GM12878 (cell line): ENCODE data around the gene UBASH3B. TPM values are rescaled to one million over a fixed set of nuclear protein-coding genes. Genes with fewer than 3 reads are reported as not detected.

Experiments
- ATAC-seq: fragments of 200-7000 bp; cut with Tn5 transposase; 3 replicates; pipeline ENCODE4 v1.9.1; 2020; ENCODE audit warnings: mild to moderate bottlenecking, moderate library complexity
- BruUV-seq: library from RNA; stranded (reverse); fragments of 400-500 nt; replicated peaks from 2 replicates; lab custom pipeline; 2021; lab: Mats Ljungman, UMichigan
- CTCF ChIA-PET: fragments of 300-600 bp; sonication (Branson Sonifier 250); formaldehyde crosslinking; extraction: SDS; loops from one replicate; lab custom pipeline; 2021; ENCODE audit warnings: inconsistent platforms; lab: Yijun Ruan, JAX
- POLR2A ChIA-PET: fragments of 350-600 bp; formaldehyde crosslinking; extraction: SDS; loops from one replicate; lab custom pipeline; 2021; ENCODE audit warnings: inconsistent platforms; lab: Charles Lee
- RAD21 ChIA-PET: fragments of 300-600 bp; sonication (Branson Sonifier 250); formaldehyde crosslinking; loops from one replicate; lab custom pipeline; 2023; ENCODE audit warnings: antibody characterized with exemption; ENCODE audit not compliant: unreplicated experiment; lab: Charles Lee
- SMC1A ChIA-PET: fragments of 300-600 bp; sonication (Branson Sonifier 250); formaldehyde crosslinking; loops from one replicate; lab custom pipeline; 2023; ENCODE audit not compliant: unreplicated experiment, uncharacterized antibody; lab: Charles Lee
- DNase-seq: peaks from one replicate; pipeline ENCODE4 v3.0.0-alpha.2; 2011; ENCODE audit warnings: low read depth, low spot score
- FAIRE-seq: peaks from 3 replicates; lab custom pipeline; 2011; peaks lifted over from hg19 to GRCh38; lab: Jason Lieb, UNC
- H2AFZ ChIP-seq: 2 replicates; pipeline ENCODE4 v1.6.0; 2011; ENCODE audit warnings: low read depth, low read length, control low read depth; ENCODE audit not compliant: control insufficient read depth
- H3K27ac ChIP-seq: 2 replicates; pipeline ENCODE4 v1.5.1; 2011; ENCODE audit warnings: control low read depth; ENCODE audit not compliant: control insufficient read depth, insufficient read depth
- H3K27me3 ChIP-seq, 2 experiments: replicated peaks in 1 of 2; 2 replicates each; pipeline versions ENCODE4 v1.6.0 to v1.6.1; 2011; ENCODE audit warnings: low read length in 1 of 2; ENCODE audit not compliant: control insufficient read depth in 2 of 2, insufficient read depth in 2 of 2
- H3K36me3 ChIP-seq, 2 experiments: 2 replicates each; pipeline ENCODE4 v1.5.1; 2011; ENCODE audit warnings: low read length in 1 of 2; ENCODE audit not compliant: control insufficient read depth in 2 of 2, insufficient read depth in 2 of 2
- H3K4me1 ChIP-seq: 2 replicates; pipeline ENCODE4 v1.6.1; 2011; ENCODE audit warnings: mild to moderate bottlenecking, low read length, moderate library complexity, mixed read lengths; ENCODE audit not compliant: control insufficient read depth, insufficient read depth
- H3K4me2 ChIP-seq: 2 replicates; pipeline ENCODE4 v1.6.0; 2011; ENCODE audit warnings: control low read depth; ENCODE audit not compliant: control insufficient read depth, insufficient read depth
- H3K4me3 ChIP-seq: fragments of 200-600 bp; sonication (generic); 2 replicates; pipeline ENCODE4 v1.5.1; 2016
- H3K79me2 ChIP-seq: 2 replicates; pipeline ENCODE4 v1.6.0; 2011; ENCODE audit warnings: low read length; ENCODE audit not compliant: control insufficient read depth, insufficient read depth
- H3K9ac ChIP-seq: 2 replicates; pipeline ENCODE4 v1.8.0; 2011; ENCODE audit warnings: low read length, control low read depth, mixed read lengths; ENCODE audit not compliant: control insufficient read depth, insufficient read depth
- H3K9me3 ChIP-seq: replicated peaks from 3 replicates; pipeline ENCODE4 v1.5.1; 2011; ENCODE audit warnings: mild to moderate bottlenecking, low read length; ENCODE audit not compliant: control insufficient read depth, insufficient read depth
- H4K20me1 ChIP-seq: 2 replicates; pipeline ENCODE4 v1.6.0; 2011; ENCODE audit not compliant: control insufficient read depth, insufficient read depth
- BRCA1 ChIP-seq: IDR thresholded peaks from 2 replicates; pipeline ENCODE4 v1.6.1; 2011; ENCODE audit warnings: low read depth, low read length, improper control_type of control experiment
- EED ChIP-seq: sonication (generic); IDR thresholded peaks from 2 replicates; pipeline ENCODE4 v1.6.1; 2016; ENCODE audit warnings: antibody characterized with exemption, low read depth
- FOXM1 ChIP-seq: IDR thresholded peaks from 2 replicates; pipeline ENCODE4 v1.6.1; 2012; ENCODE audit warnings: low read depth, mild to moderate bottlenecking, inconsistent platforms, low read length, moderate library complexity
- KDM1A ChIP-seq: fragments of 200-600 bp; sonication (generic); IDR thresholded peaks from 2 replicates; pipeline ENCODE4 v1.6.1; 2016; ENCODE audit warnings: borderline replicate concordance
- MXI1 ChIP-seq: fragments of 150-350 bp; IDR thresholded peaks from 2 replicates; pipeline ENCODE4 v1.6.1; 2011; ENCODE audit warnings: low read depth, mild to moderate bottlenecking, inconsistent platforms, low read length, improper control_type of control experiment
- PKNOX1 ChIP-seq: fragments of 450-650 bp; IDR thresholded peaks from 2 replicates; pipeline ENCODE4 v1.6.1; 2016; ENCODE audit warnings: mild to moderate bottlenecking
- POLR2AphosphoS2 ChIP-seq: IDR thresholded peaks from 2 replicates; pipeline ENCODE4 v1.6.1; 2011; ENCODE audit warnings: low read depth, mild to moderate bottlenecking, low read length, improper control_type of control experiment, moderate library complexity
- RAD51 ChIP-seq: fragments of 450-650 bp; IDR thresholded peaks from 2 replicates; pipeline ENCODE4 v1.6.1; 2016; ENCODE audit warnings: moderate library complexity, mild to moderate bottlenecking, inconsistent platforms
- SRF ChIP-seq, 2 experiments: IDR thresholded peaks; 2 replicates each; pipeline ENCODE4 v1.6.1; 2011; ENCODE audit warnings: low read depth in 2 of 2, low read length in 2 of 2, mild to moderate bottlenecking in 1 of 2, moderate library complexity in 1 of 2
- YBX1 ChIP-seq: fragments of 450-650 bp; IDR thresholded peaks from 2 replicates; pipeline ENCODE4 v1.6.1; 2016; ENCODE audit warnings: antibody characterized with exemption
- WGBS: methylation state at CpG from one replicate; pipeline ENCODE4 v1.1.6; 2016; ENCODE audit warnings: low lambda C conversion rate; ENCODE audit not compliant: insufficient replicate concordance, insufficient coverage; ENCODE audit errors: missing lambda C conversion rate; 5-methylcytosine and 5-hydroxymethylcytosine counted together
- in situ Hi-C: fragments of 300-500 bp; cut with MboI; formaldehyde crosslinking; loops from 9 replicates; pipeline ENCODE4 v1.14.3; 2018; ENCODE audit warnings: mixed read lengths
- intact Hi-C: fragments of 100-400 bp; cut with micrococcal nuclease; formaldehyde crosslinking; loops from one replicate; pipeline ENCODE4 v1.14.2; 2022; ENCODE audit not compliant: unreplicated experiment
- polyA plus RNA-seq, 11 experiments: library from polyadenylated mRNA; depleted of rRNA in 4 of 11; unstranded in 6 of 11; stranded (reverse) in 5 of 11; fragments of >200 nt; fragmentation: Nextera tagmentation in 4 of 11; fragmentation: Illumina TruSeq in 1 of 11; extraction: Ambion mirVana in 4 of 11; extraction: Trizol in 1 of 11; gene quantifications; 1 replicate in 1 of 11; 2 replicates in 10 of 11; pipeline versions ENCODE4 v1.2.1 to v1.2.3, GENCODE V29; 2011 to 2016; ENCODE audit warnings: inconsistent platforms in 2 of 11, missing spikeins in 2 of 11, low read depth in 1 of 11
- total RNA-seq, 4 experiments: library from RNA; depleted of rRNA in 3 of 4; stranded (reverse); fragments of >200 nt in 3 of 4; fragmentation: Illumina TruSeq in 1 of 4; extraction: Trizol in 1 of 4; gene quantifications; 2 replicates each; pipeline versions ENCODE4 v1.2.1 to v1.2.3, GENCODE V29; 2013 to 2021

UBASH3B gene
- total and polyA plus RNA-seq, 10 of the 15 experiments (the other 5 are each of a cell fraction or from before 2014, with no cell fraction given): 0.18 to 3.3 (median 0.57) TPM

GRCh38 chr11:122747351-122747781 lies 91.8 kb downstream of the UBASH3B start:
- ChIA-PET POLR2A (no interaction called here), SMC1A (interaction anchor here (0.7 to 2.5 kb wide), 9 partner anchors 19 to 111 kb away, joined by 3 to 7 read pairs (median 3); no protein-coding TSS in a partner anchor), RAD21 (interaction anchor here (0.6 to 2.1 kb wide), 7 partner anchors 9 to 167 kb away, joined by 3 to 4 read pairs (median 3); no protein-coding TSS in a partner anchor), CTCF (interaction anchor here (0.7 to 5.7 kb wide), 10 partner anchors 20 to 165 kb away, joined by 3 to 38 read pairs (median 4); no protein-coding TSS in a partner anchor)
- no peaks in the 10 kb centered on the region for H3K36me3 ChIP-seq
- no peaks in the 10 kb centered on the region for H3K79me2 ChIP-seq
- in situ Hi-C loops (no loop called here), intact Hi-C loops (no loop called here)
- WGBS: 41% methylated on average over 5 of the region's 5 CpGs
- H3K4me1 ChIP-seq: peaks cover 39% of the 10 kb centered on the region
- TF ChIP-seq POLR2AphosphoS2: no peak
- no peak for TF ChIP-seq KDM1A
- no peak for TF ChIP-seq RAD51
- no peak for TF ChIP-seq EED
- TF ChIP-seq YBX1: no peak
- TF ChIP-seq BRCA1: no peak
- TF ChIP-seq MXI1: no peak
- no peak for TF ChIP-seq FOXM1
- TF ChIP-seq PKNOX1: no peak
- no peak for TF ChIP-seq SRF (IDR thresholded peaks at IDR 0.05; ENCODE audit: low read depth in 2 of 2, low read length in 2 of 2)
- no peak overlapping the region for H3K27ac ChIP-seq
- no peak overlapping the region for H3K4me2 ChIP-seq
- no TSS peak for BruUV-seq
- no peak overlapping the region for H2AFZ ChIP-seq
- ATAC-seq: no peak
- no peak for DNase-seq
- H3K9me3 ChIP-seq: no peaks in the 10 kb centered on the region
- no peaks in the 10 kb centered on the region for H3K27me3 ChIP-seq
- no peaks in the 10 kb centered on the region for H4K20me1 ChIP-seq
- FAIRE-seq: no peak
- H3K4me3 ChIP-seq: no peak overlapping the region
- no peak overlapping the region for H3K9ac ChIP-seq
